Esophagus squamous epithelium (tissue), 4 donors: Measurements from ENCODE around the gene KIF1A.

Experiments
- CTCF ChIP-seq, 6 experiments: fragments of 450-650 bp in 4 of 6; fragments of 200-600 bp in 2 of 6; sonication (generic) in 2 of 6; IDR thresholded peaks; one replicate each; pipeline ENCODE4 v1.5.1; 2016 to 2019; ENCODE audit warnings: antibody characterized with exemption in 6 of 6, mild to moderate bottlenecking in 4 of 6, moderate library complexity in 4 of 6
- POLR2A ChIP-seq, 4 donors: fragments of 450-650 bp; IDR thresholded peaks; one replicate each; pipeline ENCODE4 v1.6.1; 2017; ENCODE audit warnings: antibody characterized with exemption in 4 of 4, mild to moderate bottlenecking in 4 of 4, moderate library complexity in 3 of 4

- TF ChIP-seq CTCF (IDR thresholded peaks at IDR 0.05) (no peak), POLR2A (IDR thresholded peaks at IDR 0.05) (no peak)
These were observed 48.5 kb upstream of the KIF1A start, which contains the start of gene AGXT for GRCh38 chr2:240868286-240869108.
